Activated T-helper 2 cell treated with anti-CD3 and anti-CD28 coated beads, Interferon-gamma antibody, Interleukin-2, Interleukin-4, amounts not matched to agents 10 μg/mL and 5 μg/mL and 100 μg/mL, durations not matched to agents 14 hours and 24 hours and 36 hours (primary cell): ENCODE results near the gene RTN4R. TPM values are rescaled to one million over a fixed set of nuclear protein-coding genes. Genes with fewer than 3 reads are reported as not detected.

Source experiments
- DNase-seq: peaks from one replicate; pipeline ENCODE4 v3.0.0; 2021; ENCODE audit warnings: low spot score
- H3K27ac Mint-ChIP-seq: one replicate; pipeline ENCODE4 v1.8.0; 2021; ENCODE audit warnings: mixed read lengths
- H3K27me3 Mint-ChIP-seq: one replicate; pipeline ENCODE4 v1.8.0; 2021; ENCODE audit warnings: low read depth, mixed read lengths
- H3K36me3 Mint-ChIP-seq: one replicate; pipeline ENCODE4 v1.8.0; 2021; ENCODE audit warnings: low read depth, mixed read lengths
- H3K4me1 Mint-ChIP-seq: one replicate; pipeline ENCODE4 v1.8.0; 2021; ENCODE audit warnings: low read depth, mixed read lengths
- H3K4me3 Mint-ChIP-seq: one replicate; pipeline ENCODE4 v1.8.0; 2021; ENCODE audit warnings: low read depth, mild to moderate bottlenecking, moderate library complexity, mixed read lengths
- H3K9me3 Mint-ChIP-seq: one replicate; pipeline ENCODE4 v1.8.0; 2021; ENCODE audit warnings: mixed read lengths
- intact Hi-C: fragments of 100-400 bp; cut with micrococcal nuclease; formaldehyde crosslinking; loops from one replicate; pipeline ENCODE4 v1.15.1; 2023
- total RNA-seq: library from RNA; stranded (reverse); gene quantifications from 2 replicates; pipeline ENCODE4 v1.2.3, GENCODE V29; 2022

Gene RTN4R
- total RNA-seq, 1 donor from 2014 or later, result 1.9 TPM

DNA sequence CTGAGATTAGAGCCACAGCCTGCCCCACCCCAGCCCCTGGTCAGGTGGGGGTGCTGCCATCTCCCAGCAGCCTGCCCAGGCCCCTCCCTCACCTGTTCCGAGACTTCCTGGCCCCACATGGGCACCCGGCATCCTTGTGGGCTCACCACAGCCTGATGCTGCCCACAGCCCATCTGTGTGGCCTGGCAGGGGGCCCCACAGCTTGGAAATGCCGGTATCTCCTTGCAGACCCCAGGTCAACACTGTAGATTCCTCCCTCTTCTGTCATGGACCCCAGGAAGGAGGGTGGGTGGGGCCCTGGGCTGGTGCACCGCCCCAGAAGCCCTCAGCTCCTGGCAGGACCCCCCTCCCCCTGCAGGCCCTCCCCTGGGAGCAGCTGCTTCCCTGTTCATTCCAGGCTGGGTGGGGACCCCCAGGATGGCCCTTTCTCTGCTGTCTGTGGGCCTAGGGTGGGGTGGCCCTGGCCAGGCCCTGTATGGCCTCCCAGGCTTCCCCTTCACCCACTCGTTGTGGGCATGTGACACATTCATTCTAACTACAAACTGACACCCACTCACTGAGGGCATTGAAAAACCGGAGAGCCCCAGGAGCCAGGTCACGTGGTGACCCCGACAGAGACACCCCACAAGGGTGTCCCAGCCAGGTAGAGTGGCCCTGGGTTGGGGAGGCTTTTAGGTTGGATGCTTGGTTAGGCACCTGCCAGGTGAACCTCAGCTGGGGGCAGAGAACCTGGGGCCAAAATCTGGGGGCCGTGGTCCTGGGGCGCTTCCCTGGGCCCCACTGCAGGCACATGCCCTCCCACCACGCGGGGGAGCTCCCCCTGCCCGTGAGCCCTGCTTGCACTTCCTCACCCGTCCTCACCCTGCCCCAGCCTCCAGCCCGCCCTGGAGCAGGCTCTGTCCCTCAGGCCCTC lies 73.2 kb downstream of the RTN4R start:
- Mint-ChIP-seq H3K27ac (no peak overlapping the region), H3K4me3 (no peak overlapping the region), H3K27me3 (no peaks in the 10 kb centered on the region), H3K4me1 (no peaks in the 10 kb centered on the region), H3K9me3 (no peaks in the 10 kb centered on the region), H3K36me3 (no peaks in the 10 kb centered on the region)
- intact Hi-C loops, result no loop called here
- DNase-seq, result no peak

DNA sequence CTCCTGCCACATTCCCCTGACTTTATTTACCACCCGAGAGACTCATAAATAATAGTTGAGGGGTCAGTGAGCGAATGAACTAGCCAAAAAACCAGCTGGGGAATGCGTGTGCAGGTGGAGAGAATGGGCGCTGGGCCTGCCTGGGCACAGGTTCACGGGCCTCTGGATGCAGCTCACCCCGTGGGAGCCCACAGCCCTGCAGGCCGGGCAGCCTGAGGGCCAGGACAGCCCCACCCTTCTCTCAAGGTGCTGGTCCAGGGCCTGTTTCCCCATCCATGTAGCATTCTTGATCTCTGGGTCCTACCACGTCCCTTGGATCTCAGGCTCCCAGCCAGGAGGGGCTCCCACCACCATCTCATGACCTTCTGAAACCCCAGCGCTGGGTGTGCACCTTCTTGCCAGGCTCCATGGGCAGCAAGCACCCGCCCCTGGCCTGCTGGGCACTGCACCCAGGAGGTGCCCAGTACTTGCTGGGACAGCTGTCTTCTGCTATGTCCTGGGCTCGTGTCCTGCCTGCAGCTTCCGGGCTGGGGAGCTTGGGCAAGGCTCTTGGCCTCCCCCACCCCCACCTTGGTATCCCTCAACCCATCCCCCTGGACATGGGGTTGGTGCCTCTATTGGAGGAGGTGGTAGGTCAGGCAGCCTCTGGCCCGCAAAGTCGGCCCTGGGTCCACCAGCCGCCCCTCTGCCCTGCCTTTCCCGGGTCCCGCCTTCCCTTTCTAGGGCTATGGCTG lies 74.2 kb downstream of the RTN4R start:
- intact Hi-C loops, result no loop called here
- Mint-ChIP-seq H3K27me3 (no peaks in the 10 kb centered on the region), H3K4me1 (no peaks in the 10 kb centered on the region), H3K4me3 (no peak overlapping the region), H3K36me3 (no peaks in the 10 kb centered on the region), H3K9me3 (no peaks in the 10 kb centered on the region), H3K27ac (no peak overlapping the region)
- DNase-seq, result no peak

DNA sequence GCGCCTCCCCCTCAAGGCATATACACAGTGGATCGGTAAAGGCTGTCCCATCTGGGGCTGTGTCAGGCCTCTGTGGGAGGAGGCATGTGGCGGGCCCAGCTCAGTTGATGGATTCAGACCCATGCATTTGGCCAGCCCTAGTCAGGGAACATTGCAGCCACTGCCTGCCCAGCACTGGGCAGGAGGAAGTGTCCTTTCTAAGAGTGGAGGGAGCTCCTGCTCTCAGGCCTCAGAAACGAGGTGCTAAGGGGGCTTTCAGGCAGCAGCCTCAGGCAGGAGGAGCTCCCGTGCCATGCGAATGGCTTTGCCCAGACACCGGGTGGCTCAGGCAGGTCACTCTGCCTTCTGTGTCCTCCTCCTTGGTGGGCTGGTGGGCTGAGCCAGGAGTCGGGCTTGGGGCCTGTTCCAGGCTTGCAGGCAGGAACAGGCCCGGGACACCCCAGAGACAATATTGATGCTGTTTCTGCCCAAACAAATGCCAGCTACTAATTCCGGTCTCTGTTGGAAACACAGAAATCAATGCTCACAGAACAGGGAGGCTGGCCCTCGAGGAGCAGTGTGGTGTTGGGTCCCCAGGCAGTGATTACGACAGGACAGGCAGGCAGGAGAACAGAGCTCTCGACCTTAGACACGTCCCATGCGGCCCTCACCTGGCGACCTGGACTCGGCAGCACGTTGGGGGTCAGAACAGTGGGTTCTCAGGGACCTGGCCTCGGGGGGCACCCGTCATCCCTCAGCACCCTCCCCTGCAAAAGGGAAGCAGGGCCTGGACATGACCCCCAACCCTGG lies 75.0 kb downstream of the RTN4R start:
- no peak for DNase-seq
- Mint-ChIP-seq H3K27me3 (no peaks in the 10 kb centered on the region), H3K27ac (no peak overlapping the region), H3K9me3 (no peaks in the 10 kb centered on the region), H3K4me1 (no peaks in the 10 kb centered on the region), H3K4me3 (no peak overlapping the region), H3K36me3 (no peaks in the 10 kb centered on the region)
- intact Hi-C loops, result no loop called here

GRCh38 chr22:20192293-20192971 lies 75.7 kb downstream of the RTN4R start:
- DNase-seq, result no peak
- no peaks in the 10 kb centered on the region for H3K36me3 Mint-ChIP-seq
- intact Hi-C loops, result no loop called here
- H3K9me3 Mint-ChIP-seq, result no peaks in the 10 kb centered on the region
- no peaks in the 10 kb centered on the region for H3K4me1 Mint-ChIP-seq
- no peak overlapping the region for H3K27ac Mint-ChIP-seq
- H3K4me3 Mint-ChIP-seq, result no peak overlapping the region
- H3K27me3 Mint-ChIP-seq, result no peaks in the 10 kb centered on the region

- DNase-seq, result no peak
- no peaks in the 10 kb centered on the region for H3K4me1 Mint-ChIP-seq
- intact Hi-C loops, result no loop called here
- no peaks in the 10 kb centered on the region for H3K27me3 Mint-ChIP-seq
- H3K4me3 Mint-ChIP-seq, result no peak overlapping the region
- no peaks in the 10 kb centered on the region for H3K9me3 Mint-ChIP-seq
- no peaks in the 10 kb centered on the region for H3K36me3 Mint-ChIP-seq
- H3K27ac Mint-ChIP-seq, result no peak overlapping the region
Observed at GRCh38 chr22:20191803-20192202, 76.3 kb downstream of the RTN4R start.

Other genes with a start within 250 kb of the RTN4R start
- gene TANGO2, start 247.2 kb downstream of the RTN4R start, total RNA-seq, result 27.4 and 30.0 TPM in 2 replicates
- 63.1 and 66.4 TPM in 2 replicates for gene DGCR8, start 188.1 kb downstream of the RTN4R start, total RNA-seq
- gene RANBP1, start 152.2 kb downstream of the RTN4R start, total RNA-seq, result 444 and 452 TPM in 2 replicates
- gene TRMT2A, start 151.1 kb downstream of the RTN4R start, total RNA-seq, result 94.1 and 103 TPM in 2 replicates
- gene ZDHHC8, start 136.5 kb downstream of the RTN4R start, total RNA-seq, result 77.3 and 82.4 TPM in 2 replicates
- gene CCDC188, start 117.3 kb downstream of the RTN4R start, total RNA-seq, result 0.11 TPM in 1 of 2 replicates, not detected in the other
- 29.0 and 31.1 TPM in 2 replicates for gene DGCR6L, start 51.7 kb upstream of the RTN4R start, total RNA-seq
- gene ZNF74, start 125.8 kb upstream of the RTN4R start, total RNA-seq, result 13.2 and 14.4 TPM in 2 replicates
- 0.55 and 0.62 TPM in 2 replicates for gene SCARF2, start 169.5 kb upstream of the RTN4R start, total RNA-seq
- gene KLHL22, start 227.5 kb upstream of the RTN4R start, total RNA-seq, result 34.0 and 38.0 TPM in 2 replicates
- 123 and 129 TPM in 2 replicates for gene MED15, start 239.3 kb upstream of the RTN4R start, total RNA-seq